Astrocyte (in vitro differentiated cells and primary cell): ENCODE data around the gene DNAH17.

Experiments
- EZH2 ChIP-seq: IDR thresholded peaks from 2 replicates; pipeline ENCODE4 v1.6.1; 2012; ENCODE audit warnings: mild to moderate bottlenecking, low read length, inconsistent platforms; ENCODE audit not compliant: insufficient read depth
- TF ChIP-seq, protein P1 (sequence below): IDR thresholded peaks from 2 replicates; pipeline ENCODE4 v1.5.1; 2011; ENCODE audit warnings: low read depth, mild to moderate bottlenecking, inconsistent platforms, low read length, moderate library complexity; ENCODE audit not compliant: insufficient read depth

DNA sequence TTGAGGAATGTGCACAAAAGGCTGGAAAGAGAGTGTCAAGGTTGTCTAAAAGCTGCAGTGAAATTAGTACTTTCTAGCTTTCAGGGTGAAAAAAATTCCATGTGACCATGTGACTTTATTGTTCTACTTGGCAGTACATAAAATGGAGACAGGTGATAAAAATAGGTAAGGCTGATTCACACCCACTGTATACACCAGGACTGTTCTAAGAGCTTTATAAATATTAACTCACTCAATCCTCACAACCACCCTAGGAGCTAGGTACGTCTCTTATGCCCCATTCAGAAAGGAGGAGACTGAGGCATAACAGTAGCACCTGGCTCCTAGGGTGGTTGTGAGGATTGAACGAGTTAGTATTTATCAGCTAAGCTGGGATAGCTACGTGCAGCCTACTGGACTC is 28.2 kb upstream of the DNAH17 start:
- TF ChIP-seq, protein P1, sequence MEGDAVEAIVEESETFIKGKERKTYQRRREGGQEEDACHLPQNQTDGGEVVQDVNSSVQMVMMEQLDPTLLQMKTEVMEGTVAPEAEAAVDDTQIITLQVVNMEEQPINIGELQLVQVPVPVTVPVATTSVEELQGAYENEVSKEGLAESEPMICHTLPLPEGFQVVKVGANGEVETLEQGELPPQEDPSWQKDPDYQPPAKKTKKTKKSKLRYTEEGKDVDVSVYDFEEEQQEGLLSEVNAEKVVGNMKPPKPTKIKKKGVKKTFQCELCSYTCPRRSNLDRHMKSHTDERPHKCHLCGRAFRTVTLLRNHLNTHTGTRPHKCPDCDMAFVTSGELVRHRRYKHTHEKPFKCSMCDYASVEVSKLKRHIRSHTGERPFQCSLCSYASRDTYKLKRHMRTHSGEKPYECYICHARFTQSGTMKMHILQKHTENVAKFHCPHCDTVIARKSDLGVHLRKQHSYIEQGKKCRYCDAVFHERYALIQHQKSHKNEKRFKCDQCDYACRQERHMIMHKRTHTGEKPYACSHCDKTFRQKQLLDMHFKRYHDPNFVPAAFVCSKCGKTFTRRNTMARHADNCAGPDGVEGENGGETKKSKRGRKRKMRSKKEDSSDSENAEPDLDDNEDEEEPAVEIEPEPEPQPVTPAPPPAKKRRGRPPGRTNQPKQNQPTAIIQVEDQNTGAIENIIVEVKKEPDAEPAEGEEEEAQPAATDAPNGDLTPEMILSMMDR: no peak
- TF ChIP-seq EZH2: no peak
